Large intestine (tissue), 3 donors: ENCODE results near the gene VPS8. TPM values are rescaled to one million over a fixed set of nuclear protein-coding genes. Genes with fewer than 3 reads are reported as not detected.

ENCODE experiments used
- DNase-seq, 2 donors: peaks; one replicate each; pipeline versions ENCODE4 v3.0.0 to v3.0.0-alpha.2; 2013
- H3K27ac ChIP-seq: one replicate; pipeline ENCODE4 v1.5.1; 2013; ENCODE audit warnings: low read length
- H3K27me3 ChIP-seq: 2 replicates; pipeline ENCODE4 v1.6.1; 2013; ENCODE audit warnings: low read length; ENCODE audit not compliant: control insufficient read depth, insufficient read depth
- H3K36me3 ChIP-seq: 2 replicates; pipeline ENCODE4 v1.6.1; 2013; ENCODE audit warnings: low read length; ENCODE audit not compliant: control insufficient read depth, insufficient read depth
- H3K4me1 ChIP-seq: one replicate; pipeline ENCODE4 v1.6.1; 2013; ENCODE audit warnings: low read length; ENCODE audit not compliant: control insufficient read depth, insufficient read depth
- H3K4me3 ChIP-seq: one replicate; pipeline ENCODE4 v1.5.1; 2013; ENCODE audit warnings: low read length
- H3K9me3 ChIP-seq: one replicate; pipeline ENCODE4 v1.6.1; 2013; ENCODE audit warnings: mild to moderate bottlenecking, low read depth, low read length, moderate library complexity; ENCODE audit not compliant: control insufficient read depth
- WGBS: methylation state at CpG from one replicate; pipeline ENCODE4 v1.1.5; 2013; ENCODE audit warnings: low lambda C conversion rate; ENCODE audit not compliant: insufficient coverage; 5-methylcytosine and 5-hydroxymethylcytosine counted together
- polyA plus RNA-seq: library from polyadenylated mRNA; unstranded; fragments of 120-200 nt; gene quantifications from one replicate; pipeline ENCODE4 v1.2.1, GENCODE V29; 2013

The VPS8 gene
- polyA plus RNA-seq, 1 donor: 36.2 TPM

DNA sequence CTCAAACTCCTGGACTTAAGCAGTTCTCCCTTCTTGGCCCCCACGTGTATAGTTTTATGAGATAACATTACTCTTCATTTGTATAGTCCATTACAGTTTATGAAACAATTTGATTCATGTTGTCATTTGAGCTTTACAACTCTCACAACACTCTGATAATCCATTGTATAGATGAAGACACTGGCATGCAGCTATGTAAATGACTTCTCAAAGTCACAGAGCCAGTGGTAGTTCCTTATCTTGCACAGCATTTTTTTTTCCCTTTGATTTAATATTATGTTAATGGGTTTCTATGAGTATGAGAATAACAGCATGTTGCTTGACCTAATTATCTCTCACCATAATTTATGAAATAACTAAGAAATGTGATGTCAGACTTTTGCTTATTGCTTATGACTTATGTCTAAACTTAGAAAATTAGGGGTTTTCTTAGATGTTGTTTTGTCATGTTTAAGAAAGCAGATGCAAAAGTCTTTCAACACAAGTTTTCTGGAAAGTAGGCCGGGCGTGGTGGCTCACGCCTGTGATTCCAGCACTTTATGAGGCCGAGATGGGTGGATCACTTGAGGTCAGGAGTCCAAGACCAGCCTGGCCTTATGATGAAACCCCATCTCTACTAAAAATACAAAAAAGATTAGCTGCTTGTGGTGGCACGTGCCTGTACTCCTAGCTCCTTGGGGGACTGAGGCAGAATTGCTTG lies 13.3 kb downstream of the VPS8 start:
- no peaks in the 10 kb centered on the region for H3K27me3 ChIP-seq
- H3K4me1 ChIP-seq: peaks cover 22% of the 10 kb centered on the region
- H3K27ac ChIP-seq: peak overlapping the region; percentile 57
- H3K9me3 ChIP-seq: no peaks in the 10 kb centered on the region
- peak; percentile 84 to 87 for DNase-seq
- no CpG with 5 or more reads among the region's 6 CpGs for WGBS
- no peak overlapping the region for H3K4me3 ChIP-seq
- H3K36me3 ChIP-seq: no peaks in the 10 kb centered on the region

DNA sequence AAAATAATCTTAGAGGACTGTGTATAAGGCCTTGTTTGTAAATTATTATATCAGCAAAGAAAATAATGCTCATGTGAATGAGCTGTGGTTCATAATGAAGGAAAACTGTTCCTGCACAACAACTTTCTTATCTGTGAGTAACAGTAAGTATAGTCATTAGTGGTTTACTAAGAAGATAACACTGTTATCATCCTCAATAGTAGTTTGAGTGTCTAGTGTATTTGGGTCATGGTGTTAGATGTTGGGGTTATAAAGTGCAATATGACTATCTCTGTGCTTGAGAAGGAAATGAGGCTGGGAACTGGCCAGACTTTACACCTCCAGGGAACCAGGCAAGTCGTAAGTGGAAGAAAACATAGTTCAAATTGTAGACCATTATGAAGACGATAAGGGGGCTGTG lies 15.6 kb downstream of the VPS8 start:
- no peaks in the 10 kb centered on the region for H3K27me3 ChIP-seq
- DNase-seq: peak in 1 of 2 donors; percentile 68
- 16% methylated on average over 2 of the region's 2 CpGs for WGBS
- no peak overlapping the region for H3K4me3 ChIP-seq
- H3K27ac ChIP-seq: no peak overlapping the region
- peaks cover 11% of the 10 kb centered on the region for H3K36me3 ChIP-seq
- H3K9me3 ChIP-seq: no peaks in the 10 kb centered on the region
- H3K4me1 ChIP-seq: peaks cover 22% of the 10 kb centered on the region

DNA sequence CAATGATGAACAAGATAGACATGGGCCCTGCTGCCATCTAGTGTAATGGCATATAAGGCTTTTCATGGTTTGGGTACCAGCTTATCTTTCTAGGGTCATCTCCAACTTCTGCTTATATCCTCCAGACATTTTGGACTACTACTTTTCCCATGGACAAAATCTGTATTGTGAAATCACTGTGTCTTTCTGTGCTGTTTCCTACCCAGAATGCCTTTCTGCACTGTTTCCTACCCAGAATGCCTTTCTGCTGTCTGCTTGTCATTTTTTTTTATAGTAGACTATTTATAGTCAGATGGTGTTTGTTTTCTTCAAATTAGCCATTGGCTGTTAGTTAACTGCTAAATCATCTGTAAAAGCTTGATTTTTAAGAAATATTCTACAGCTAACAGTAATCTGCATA lies 20.1 kb downstream of the VPS8 start:
- peaks cover 8% of the 10 kb centered on the region for H3K4me1 ChIP-seq
- no peak for DNase-seq
- peaks cover 31% of the 10 kb centered on the region for H3K36me3 ChIP-seq
- H3K9me3 ChIP-seq: no peaks in the 10 kb centered on the region
- no peak overlapping the region for H3K4me3 ChIP-seq
- H3K27me3 ChIP-seq: no peaks in the 10 kb centered on the region
- H3K27ac ChIP-seq: no peak overlapping the region

DNA sequence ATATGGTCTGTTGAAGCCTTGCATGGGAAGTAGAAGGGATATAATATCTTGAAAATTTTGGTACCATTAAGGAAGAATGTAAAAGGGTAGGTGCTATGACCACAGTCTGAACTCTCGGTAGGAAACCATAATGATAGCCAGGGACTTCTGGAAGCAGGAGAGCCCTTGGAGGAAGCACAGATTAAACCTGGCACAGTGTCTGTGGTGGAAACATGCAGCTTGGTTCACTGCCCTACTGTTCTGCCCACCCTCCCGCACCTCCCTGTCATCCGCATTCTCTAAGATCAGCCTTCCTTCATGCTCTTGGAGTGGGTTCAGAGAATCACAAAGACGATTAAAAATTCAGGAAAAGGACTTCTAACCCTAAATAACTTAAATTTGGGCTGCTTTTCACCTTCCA lies 20.9 kb downstream of the VPS8 start:
- Histone ChIP-seq H3K4me1 (peaks cover 2% of the 10 kb centered on the region), H3K9me3 (no peaks in the 10 kb centered on the region), H3K36me3 (peaks cover 37% of the 10 kb centered on the region), H3K4me3 (no peak overlapping the region), H3K27ac (no peak overlapping the region), H3K27me3 (no peaks in the 10 kb centered on the region)
- DNase-seq: no peak
- no CpG with 5 or more reads among the region's 4 CpGs for WGBS

DNA sequence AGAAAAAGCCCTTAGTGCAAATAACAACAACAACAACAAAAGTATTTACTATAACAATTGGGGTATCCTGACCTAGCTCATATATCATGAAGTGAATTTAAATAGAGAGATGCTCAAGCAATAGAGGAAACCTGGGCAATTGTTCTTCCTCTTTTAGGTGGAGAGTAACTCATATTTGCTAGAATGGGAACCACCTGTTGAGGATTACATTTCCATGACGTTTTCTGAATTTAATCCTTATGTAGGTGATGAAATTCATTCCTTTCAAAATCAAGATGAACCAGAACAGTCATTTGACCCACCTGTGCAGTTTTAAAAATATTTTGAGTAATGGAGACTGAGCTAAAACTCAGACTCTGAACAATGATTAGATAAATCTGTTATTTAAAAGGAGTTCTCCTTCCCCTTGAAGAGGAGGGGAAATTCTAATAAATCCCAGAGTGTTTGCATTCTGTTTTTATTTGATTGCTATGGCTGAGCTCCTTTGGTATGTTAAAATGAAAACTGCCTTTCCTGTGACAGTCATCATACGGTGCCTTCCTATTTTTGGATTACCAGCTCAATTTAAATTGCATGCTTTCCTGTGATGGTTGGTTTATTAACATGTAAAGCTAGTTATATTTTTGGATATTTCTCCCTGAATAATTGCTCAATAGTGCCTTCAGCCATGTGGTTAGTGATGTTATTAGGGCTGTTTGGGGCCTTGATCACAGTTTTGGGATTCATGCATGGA lies 24.3 kb downstream of the VPS8 start:
- Histone ChIP-seq H3K36me3 (peaks cover 35% of the 10 kb centered on the region), H3K27me3 (no peaks in the 10 kb centered on the region), H3K4me1 (no peaks in the 10 kb centered on the region), H3K9me3 (no peaks in the 10 kb centered on the region), H3K27ac (no peak overlapping the region), H3K4me3 (no peak overlapping the region)
- 80% methylated on average over 1 of the region's 2 CpGs for WGBS
- no peak for DNase-seq

DNA sequence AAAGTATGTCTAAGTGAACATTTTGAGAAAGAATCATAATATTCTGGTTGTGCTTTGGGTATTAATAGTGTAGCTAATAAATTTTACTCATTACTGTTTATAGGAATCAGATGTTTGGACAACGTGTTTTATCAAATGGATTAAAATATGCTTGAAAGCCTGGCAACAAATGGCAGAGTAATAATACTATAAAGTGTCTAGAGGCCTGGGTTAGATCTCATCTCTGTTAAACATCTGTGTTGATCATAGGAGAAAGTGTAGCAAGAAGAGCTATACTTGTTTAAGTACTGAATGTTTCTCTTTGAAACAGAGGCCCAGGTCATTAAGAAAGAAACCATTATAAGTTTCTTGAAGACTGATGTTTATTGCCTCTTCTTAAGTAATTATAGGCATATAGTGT lies 30.5 kb downstream of the VPS8 start:
- no peak for DNase-seq
- no peaks in the 10 kb centered on the region for H3K4me1 ChIP-seq
- no peak overlapping the region for H3K27ac ChIP-seq
- 86% methylated on average over 1 of the region's 1 CpG for WGBS
- H3K9me3 ChIP-seq: no peaks in the 10 kb centered on the region
- H3K4me3 ChIP-seq: no peak overlapping the region
- no peaks in the 10 kb centered on the region for H3K27me3 ChIP-seq
- H3K36me3 ChIP-seq: peaks cover 7% of the 10 kb centered on the region

DNA sequence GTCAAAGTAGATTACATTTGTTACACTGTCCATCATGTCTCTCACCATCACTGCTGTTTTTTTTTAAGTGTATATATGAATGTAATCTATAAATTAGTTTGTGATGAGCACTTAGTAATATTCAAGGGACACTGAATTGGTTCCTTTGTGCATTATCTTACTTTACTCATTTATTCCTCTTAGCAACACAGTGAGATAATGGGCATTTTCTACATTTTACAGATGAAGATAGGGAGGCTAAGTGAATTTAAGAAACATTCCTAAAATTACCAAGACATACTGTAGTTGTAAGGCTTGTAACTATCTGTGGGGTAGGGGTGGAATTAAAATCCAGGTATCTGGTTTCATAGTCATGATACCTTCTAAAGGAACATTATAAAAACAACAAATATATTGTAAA lies 33.9 kb downstream of the VPS8 start:
- Histone ChIP-seq H3K4me3 (no peak overlapping the region), H3K27ac (no peak overlapping the region), H3K36me3 (peaks cover 3% of the 10 kb centered on the region), H3K27me3 (no peaks in the 10 kb centered on the region), H3K4me1 (no peaks in the 10 kb centered on the region), H3K9me3 (no peaks in the 10 kb centered on the region)
- DNase-seq: no peak

DNA sequence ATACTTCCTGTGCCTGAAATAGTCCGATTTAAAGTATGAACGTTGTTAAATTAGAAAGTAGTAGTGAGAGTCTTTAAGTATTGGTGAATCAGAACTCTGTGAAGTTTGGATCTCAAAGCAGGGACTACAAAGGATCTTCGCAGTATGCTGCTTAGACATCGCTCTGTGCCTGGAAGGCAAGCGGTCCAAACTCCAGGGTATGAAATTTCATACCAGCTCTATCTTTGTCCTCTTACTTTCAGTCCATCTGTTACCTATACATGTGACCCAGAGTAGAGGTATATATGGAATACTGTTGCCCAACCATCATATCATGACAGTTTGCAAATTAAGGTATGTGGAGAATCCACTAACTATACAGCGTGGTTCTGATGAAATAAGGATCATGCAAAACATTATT lies 34.5 kb downstream of the VPS8 start:
- Histone ChIP-seq H3K9me3 (no peaks in the 10 kb centered on the region), H3K4me3 (no peak overlapping the region), H3K27me3 (no peaks in the 10 kb centered on the region), H3K36me3 (peaks cover 5% of the 10 kb centered on the region), H3K27ac (no peak overlapping the region), H3K4me1 (no peaks in the 10 kb centered on the region)
- 100% methylated on average over 1 of the region's 6 CpGs for WGBS
- DNase-seq: no peak

DNA sequence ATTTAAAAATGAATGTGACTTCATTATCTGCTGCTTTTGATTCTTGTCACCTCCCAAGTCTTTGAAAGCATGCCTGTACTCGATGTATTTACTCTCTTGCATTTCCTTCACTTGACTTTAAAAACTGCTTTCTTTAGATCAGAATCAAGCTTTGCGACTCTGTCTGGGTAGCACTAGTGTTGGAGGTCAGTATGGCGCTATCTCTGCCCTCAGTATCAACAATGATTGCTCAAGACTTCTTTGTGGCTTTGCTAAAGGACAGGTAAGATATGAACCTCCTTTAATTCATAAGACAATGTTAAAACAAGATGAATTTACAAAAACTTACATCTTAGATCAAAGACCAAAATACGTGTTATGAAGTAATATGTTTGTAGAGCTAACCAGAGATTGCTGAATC lies 37.0 kb downstream of the VPS8 start:
- Histone ChIP-seq H3K9me3 (no peaks in the 10 kb centered on the region), H3K4me1 (no peaks in the 10 kb centered on the region), H3K27me3 (no peaks in the 10 kb centered on the region), H3K4me3 (no peak overlapping the region), H3K36me3 (peaks cover 16% of the 10 kb centered on the region), H3K27ac (no peak overlapping the region)
- DNase-seq: no peak
- WGBS: 50% methylated on average over 2 of the region's 4 CpGs

DNA sequence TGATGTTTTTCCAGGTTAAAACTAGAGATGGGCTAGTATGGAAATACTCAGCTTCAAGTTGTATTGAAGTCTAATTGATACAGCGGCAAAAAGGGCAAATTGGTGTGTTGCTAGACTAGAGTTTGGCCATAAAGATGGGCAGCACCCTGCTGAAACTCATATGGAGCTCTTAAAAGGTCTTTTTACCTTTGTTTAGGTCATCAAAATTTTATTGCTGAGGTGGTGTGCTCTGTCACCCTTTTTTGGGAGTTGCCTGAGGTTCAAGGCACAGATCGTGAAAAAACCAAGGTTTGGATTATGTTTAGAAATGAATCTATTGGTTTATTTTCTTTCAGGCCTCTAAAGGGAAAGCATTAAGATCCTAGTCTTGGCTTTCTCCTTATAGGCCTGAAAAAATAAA lies 38.2 kb downstream of the VPS8 start:
- WGBS: no CpG with 5 or more reads among the region's 2 CpGs
- Histone ChIP-seq H3K27me3 (no peaks in the 10 kb centered on the region), H3K27ac (no peak overlapping the region), H3K4me3 (no peak overlapping the region), H3K36me3 (peaks cover 26% of the 10 kb centered on the region), H3K4me1 (no peaks in the 10 kb centered on the region), H3K9me3 (no peaks in the 10 kb centered on the region)
- DNase-seq: no peak

DNA sequence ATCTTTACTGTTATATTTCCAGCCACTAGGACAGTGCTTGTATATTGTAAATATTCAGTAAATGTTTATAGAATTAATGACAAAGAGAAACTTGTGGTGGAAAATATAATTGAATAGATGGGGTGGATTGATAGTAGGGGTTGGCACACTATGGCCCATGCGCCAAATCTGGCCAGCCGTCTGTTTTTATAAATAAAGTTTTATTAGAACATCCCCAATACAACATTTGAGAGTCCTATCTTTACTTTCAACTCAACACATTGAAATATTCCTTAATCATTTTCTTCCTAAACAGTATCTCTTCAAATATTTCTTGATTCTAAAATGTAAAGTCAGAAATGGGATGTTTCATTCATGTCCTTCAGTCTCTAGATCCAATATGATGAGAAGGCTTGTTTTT lies 45.1 kb downstream of the VPS8 start:
- no peak for DNase-seq
- Histone ChIP-seq H3K4me1 (no peaks in the 10 kb centered on the region), H3K27ac (no peak overlapping the region), H3K27me3 (no peaks in the 10 kb centered on the region), H3K9me3 (no peaks in the 10 kb centered on the region), H3K4me3 (no peak overlapping the region), H3K36me3 (peaks cover 52% of the 10 kb centered on the region)
- no CpG with 5 or more reads among the region's 2 CpGs for WGBS
